HCT116 (cell line): ENCODE measurements around the gene CNGA3. TPM values are rescaled to one million over a fixed set of nuclear protein-coding genes. Genes with fewer than 3 reads are reported as not detected.

Experiments
- ATAC-seq: fragments of 200-7000 bp; cut with Tn5 transposase; 2 replicates; pipeline ENCODE4 v1.9.1; 2020; ENCODE audit warnings: mild to moderate bottlenecking, moderate library complexity
- BruUV-seq: library from RNA; stranded (reverse); fragments of 400-500 nt; replicated peaks from 2 replicates; lab custom pipeline; 2021; lab: Mats Ljungman, UMichigan
- CTCF ChIA-PET: fragments of 300-600 bp; sonication (Branson Sonifier 250); formaldehyde crosslinking; loops from one replicate; lab custom pipeline; 2021; ENCODE audit warnings: antibody characterized with exemption; lab: Charles Lee
- POLR2A ChIA-PET: fragments of 300-600, 350-600 bp; sonication (Branson Sonifier 250); formaldehyde crosslinking; loops from one replicate; lab custom pipeline; 2021; ENCODE audit warnings: antibody characterized with exemption; lab: Charles Lee
- RAD21 ChIA-PET, 2 experiments: fragments of 300-600 bp; sonication (Branson Sonifier 250); formaldehyde crosslinking; loops; one replicate each; lab custom pipeline; 2023; ENCODE audit warnings: low total read pairs in 2 of 2; ENCODE audit not compliant: uncharacterized antibody in 2 of 2, unreplicated experiment in 2 of 2, low non-redundant PET in 1 of 2; lab: Charles Lee
- DNase-seq: peaks from one replicate; pipeline ENCODE4 v3.0.0-alpha.2; 2010; ENCODE audit warnings: low read depth, low spot score
- H2AFZ ChIP-seq: fragments of 200-600 bp; shearing (Covaris generic), sonication (generic); 2 replicates; pipeline ENCODE4 v1.6.1; 2017; ENCODE audit warnings: low read depth, mixed run types, mixed read lengths, antibody characterized with exemption, low read length; ENCODE audit not compliant: poor library complexity, severe bottlenecking
- H3K27ac ChIP-seq: 2 replicates; pipeline ENCODE4 v1.5.1; 2012; ENCODE audit warnings: low read depth, low read length
- H3K27me3 ChIP-seq: fragments of 200-600 bp; sonication (generic); 2 replicates; pipeline ENCODE4 v1.6.1; 2016; ENCODE audit warnings: mixed run types, low read length, mixed read lengths; ENCODE audit not compliant: insufficient read depth
- H3K36me3 ChIP-seq, 2 experiments: fragments of 200-500 bp in 1 of 2; fragments of 200-600 bp in 1 of 2; sonication (Bioruptor generic) in 1 of 2; sonication (generic) in 1 of 2; 2 replicates each; pipeline versions ENCODE4 v1.5.1 to v1.6.1; 2014 to 2016; ENCODE audit warnings: low read length in 2 of 2, inconsistent platforms in 1 of 2, mixed read lengths in 1 of 2, mixed run types in 1 of 2; ENCODE audit not compliant: insufficient read depth in 2 of 2, control insufficient read depth in 1 of 2
- H3K4me1 ChIP-seq, 2 experiments: fragments of 200-600 bp in 1 of 2; sonication (generic) in 1 of 2; 2 replicates each; pipeline versions ENCODE4 v1.5.1 to v1.6.1; 2012 to 2017; ENCODE audit warnings: low read length in 2 of 2, inconsistent platforms in 1 of 2, mild to moderate bottlenecking in 1 of 2, mixed read lengths in 1 of 2, mixed run types in 1 of 2, moderate library complexity in 1 of 2; ENCODE audit not compliant: insufficient read depth in 2 of 2, control insufficient read depth in 1 of 2
- H3K4me2 ChIP-seq: fragments of 200-600 bp; sonication (generic); 2 replicates; pipeline ENCODE4 v1.6.1; 2017; ENCODE audit warnings: mixed run types, low read length, mixed read lengths
- H3K4me3 ChIP-seq, 2 experiments: fragments of 200-600 bp in 1 of 2; sonication (generic) in 1 of 2; replicated peaks in 1 of 2; 2 replicates each; pipeline ENCODE4 v1.5.1; 2011 to 2016; ENCODE audit warnings: low read length in 2 of 2, control low read depth in 1 of 2, low read depth in 1 of 2, mild to moderate bottlenecking in 1 of 2, mixed read lengths in 1 of 2, mixed run types in 1 of 2
- H3K79me2 ChIP-seq: fragments of 200-600 bp; sonication (generic); 2 replicates; pipeline ENCODE4 v1.6.1; 2017; ENCODE audit warnings: mild to moderate bottlenecking, mixed run types, low read length, moderate library complexity, mixed read lengths; ENCODE audit not compliant: insufficient read depth
- H3K9ac ChIP-seq: fragments of 200-600 bp; sonication (generic); 2 replicates; pipeline ENCODE4 v1.6.1; 2016; ENCODE audit warnings: low read length, mixed read lengths
- H3K9me2 ChIP-seq: fragments of 200-600 bp; sonication (generic), shearing (Covaris generic); 2 replicates; pipeline ENCODE4 v1.6.1; 2017; ENCODE audit warnings: mixed run types, mild to moderate bottlenecking, moderate library complexity; ENCODE audit not compliant: insufficient read depth
- H3K9me3 ChIP-seq, 2 experiments: fragments of 200-500 bp in 1 of 2; fragments of 200-600 bp in 1 of 2; sonication (Bioruptor generic) in 1 of 2; sonication (generic) in 1 of 2; 2 replicates each; pipeline ENCODE4 v1.6.1; 2014 to 2017; ENCODE audit warnings: low read length in 2 of 2, mixed read lengths in 2 of 2, inconsistent platforms in 1 of 2, low read depth in 1 of 2, mild to moderate bottlenecking in 1 of 2, mixed run types in 1 of 2, moderate library complexity in 1 of 2; ENCODE audit not compliant: control insufficient read depth in 1 of 2, insufficient read depth in 1 of 2
- H4K20me1 ChIP-seq: fragments of 200-600 bp; sonication (generic), shearing (Covaris generic); 2 replicates; pipeline ENCODE4 v1.6.1; 2017; ENCODE audit warnings: mixed run types, mild to moderate bottlenecking, moderate library complexity; ENCODE audit not compliant: insufficient read depth
- ATF3 ChIP-seq: IDR thresholded peaks from 2 replicates; pipeline ENCODE4 v1.6.1; 2012
- CBX3 ChIP-seq: IDR thresholded peaks from 2 replicates; pipeline ENCODE4 v1.6.1; 2012; ENCODE audit warnings: low read depth
- CTCF ChIP-seq, 3 experiments: fragments of 200-600 bp in 1 of 3; sonication (generic) in 1 of 3; IDR thresholded peaks in 2 of 3; conservative IDR thresholded peaks in 1 of 3; 2 replicates each; pipeline ENCODE4 v1.5.1; 2012 to 2017; ENCODE audit warnings: low read depth in 2 of 3, low read length in 2 of 3, antibody characterized with exemption in 1 of 3, borderline replicate concordance in 1 of 3, control low read depth in 1 of 3, mild to moderate bottlenecking in 1 of 3, mixed read lengths in 1 of 3, mixed run types in 1 of 3, moderate library complexity in 1 of 3; ENCODE audit not compliant: insufficient read depth in 1 of 3
- EZH2 ChIP-seq: fragments of 200-600 bp; sonication (generic); IDR thresholded peaks from 2 replicates; pipeline ENCODE4 v1.6.1; 2017; ENCODE audit warnings: antibody characterized with exemption, mixed run types
- POLR2A ChIP-seq: IDR thresholded peaks from 2 replicates; pipeline ENCODE4 v1.7.0; 2011; ENCODE audit warnings: borderline replicate concordance; ENCODE audit not compliant: insufficient read depth, insufficient read length; ENCODE audit errors: extremely low read depth
- RAD21 ChIP-seq: IDR thresholded peaks from 2 replicates; pipeline ENCODE4 v1.6.1; 2012; ENCODE audit warnings: low read depth, mild to moderate bottlenecking
- SRF ChIP-seq: IDR thresholded peaks from 2 replicates; pipeline ENCODE4 v1.6.1; 2012; ENCODE audit warnings: low read depth
- ZNF274 ChIP-seq: fragments of 200-500 bp; sonication (Bioruptor generic); IDR thresholded peaks from 2 replicates; pipeline ENCODE4 v1.6.1; 2014; ENCODE audit warnings: mild to moderate bottlenecking, low read depth, low read length, inconsistent platforms
- intact Hi-C: fragments of 100-400 bp; cut with micrococcal nuclease; formaldehyde crosslinking; loops from 2 replicates; pipeline ENCODE4 v1.10.0; 2022
- total RNA-seq: library from RNA; stranded (reverse); gene quantifications from one replicate; pipeline ENCODE4 v1.2.1, GENCODE V29; 2021; ENCODE audit not compliant: unreplicated experiment

The CNGA3 gene
- total RNA-seq, 1 experiment from 2014 or later = not detected

- no peak for TF ChIP-seq POLR2A
- no peak for TF ChIP-seq SRF
- no peak for TF ChIP-seq CBX3
- TF ChIP-seq ZNF274 = no peak
Measured at GRCh38 chr2:98408155-98408554, 61.9 kb downstream of the CNGA3 start (continued).

DNA sequence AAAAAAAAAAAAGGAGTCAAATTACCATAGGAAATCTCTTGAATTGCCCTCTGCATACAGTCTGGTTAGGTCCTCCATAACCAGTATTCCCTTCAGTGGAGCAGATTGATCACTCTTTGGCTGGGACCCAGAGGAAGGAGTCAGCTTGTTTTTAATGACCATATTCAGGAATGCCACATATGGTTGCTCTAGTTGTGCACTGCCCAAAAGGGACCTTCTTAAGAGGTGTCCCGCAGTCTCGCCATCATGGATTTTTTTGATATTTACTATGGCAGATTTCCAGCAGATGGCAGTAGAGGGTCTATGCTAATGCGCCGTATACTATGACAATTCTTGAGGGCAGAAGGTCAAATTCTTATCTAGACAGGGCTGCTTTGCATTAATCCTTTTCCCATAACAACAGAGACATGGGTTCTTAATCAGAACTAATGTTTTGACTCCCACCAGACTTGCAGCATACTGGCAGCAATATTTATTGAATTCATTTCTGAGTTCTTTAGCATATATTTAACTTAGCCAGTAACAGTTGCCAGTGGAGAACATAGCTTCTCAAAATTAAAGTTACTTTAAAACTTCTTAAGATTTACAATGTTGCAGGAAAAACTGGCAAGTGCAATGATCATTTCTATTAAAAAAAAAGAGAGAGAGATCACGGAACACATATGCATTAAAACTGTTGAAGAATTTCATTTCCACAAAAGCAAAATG, 66.6 kb downstream of the CNGA3 start:
- DNase-seq = peak; percentile 53
- ATAC-seq = peak; percentile 96
- 0 out of 2 replicates have a peak overlapping the region, but pooled peaks have one; percentile 17 for H3K4me2 ChIP-seq
- no peaks in the 10 kb centered on the region for H3K36me3 ChIP-seq
- no peak overlapping the region for H3K27ac ChIP-seq
- no peaks in the 10 kb centered on the region for H4K20me1 ChIP-seq
- H3K9ac ChIP-seq = no peak overlapping the region
- H3K27me3 ChIP-seq = no peaks in the 10 kb centered on the region
- no peak overlapping the region for H3K4me3 ChIP-seq
- intact Hi-C loops = loop anchor here (1.0 to 2.0 kb wide), 2 partner anchors 188 to 424 kb away; no protein-coding TSS in a partner anchor
- peak overlapping the region; percentile 52 for H2AFZ ChIP-seq
- TF ChIP-seq POLR2A (no peak), ATF3 (no peak), RAD21 (peak; percentile 75), CTCF (IDR thresholded peaks at IDR 0.05 in 2 of 3, conservative IDR thresholded peaks at IDR 0.05 in 1 of 3; ENCODE audit: borderline replicate concordance in 1 of 3, insufficient read depth in 1 of 3, low read depth in 2 of 3, low read length in 2 of 3) (peak; percentile 70 to 76 (median 74); a peak in 5 of 6 replicates), EZH2 (no peak), CBX3 (no peak)
- H3K9me2 ChIP-seq = no peaks in the 10 kb centered on the region
- no TSS peak for BruUV-seq
- H3K4me1 ChIP-seq = peaks cover 0 to 3% of the 10 kb centered on the region in 2 experiments; a peak in 1 of 4 replicates
- POLR2A ChIA-PET = no interaction called here
- H3K79me2 ChIP-seq = no peaks in the 10 kb centered on the region
- CTCF ChIA-PET = no interaction called here
- RAD21 ChIA-PET = no interaction called here
- peaks cover 0 to 4% of the 10 kb centered on the region in 2 experiments; a peak in 1 of 4 replicates for H3K9me3 ChIP-seq
